ENCODE measurements around the gene DNAJC27. TPM values are rescaled to one million over a fixed set of nuclear protein-coding genes. Genes with fewer than 3 reads are reported as not detected.

DNAJC27 gene
- total RNA-seq, 4 donors from 2014 or later, result 3.4 to 19.5 (median 11.2) TPM

DNA sequence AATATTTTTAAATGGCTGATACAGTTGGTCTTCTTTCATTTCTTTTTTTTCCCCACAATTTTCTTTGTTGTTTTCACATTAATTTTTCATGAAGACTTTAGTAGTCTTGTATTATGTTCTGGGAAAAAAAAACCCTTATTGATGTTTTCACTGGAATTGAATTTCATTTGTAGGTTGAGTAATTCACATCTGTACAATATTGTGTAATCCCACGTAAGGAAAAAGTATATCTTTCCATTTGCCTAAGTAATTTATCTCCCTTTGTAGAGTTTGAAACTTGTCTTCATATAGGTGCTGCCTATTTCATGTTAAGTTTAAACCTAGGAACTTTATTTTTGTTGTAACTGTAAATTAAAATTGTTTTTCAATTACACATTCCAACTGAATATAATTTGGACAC lies 2.0 kb downstream of the DNAJC27 start:
- H3K4me3 ChIP-seq (ENCODE audit: low read depth, poor library complexity, severe bottlenecking), result no peak overlapping the region
- DNase-seq (ENCODE audit: low spot score in 2 of 2), result no peak
- 45 to 49% methylated on average over 1 of the region's 1 CpG for WGBS, 2 donors
- intact Hi-C loops (cut with DNase I; ENCODE audit: low total_unique reads), result no loop called here
- TF ChIP-seq, protein P1, sequence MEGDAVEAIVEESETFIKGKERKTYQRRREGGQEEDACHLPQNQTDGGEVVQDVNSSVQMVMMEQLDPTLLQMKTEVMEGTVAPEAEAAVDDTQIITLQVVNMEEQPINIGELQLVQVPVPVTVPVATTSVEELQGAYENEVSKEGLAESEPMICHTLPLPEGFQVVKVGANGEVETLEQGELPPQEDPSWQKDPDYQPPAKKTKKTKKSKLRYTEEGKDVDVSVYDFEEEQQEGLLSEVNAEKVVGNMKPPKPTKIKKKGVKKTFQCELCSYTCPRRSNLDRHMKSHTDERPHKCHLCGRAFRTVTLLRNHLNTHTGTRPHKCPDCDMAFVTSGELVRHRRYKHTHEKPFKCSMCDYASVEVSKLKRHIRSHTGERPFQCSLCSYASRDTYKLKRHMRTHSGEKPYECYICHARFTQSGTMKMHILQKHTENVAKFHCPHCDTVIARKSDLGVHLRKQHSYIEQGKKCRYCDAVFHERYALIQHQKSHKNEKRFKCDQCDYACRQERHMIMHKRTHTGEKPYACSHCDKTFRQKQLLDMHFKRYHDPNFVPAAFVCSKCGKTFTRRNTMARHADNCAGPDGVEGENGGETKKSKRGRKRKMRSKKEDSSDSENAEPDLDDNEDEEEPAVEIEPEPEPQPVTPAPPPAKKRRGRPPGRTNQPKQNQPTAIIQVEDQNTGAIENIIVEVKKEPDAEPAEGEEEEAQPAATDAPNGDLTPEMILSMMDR (IDR thresholded peaks at IDR 0.05), result no peak
- no peak for TF ChIP-seq POLR2A (IDR thresholded peaks at IDR 0.05)

DNA sequence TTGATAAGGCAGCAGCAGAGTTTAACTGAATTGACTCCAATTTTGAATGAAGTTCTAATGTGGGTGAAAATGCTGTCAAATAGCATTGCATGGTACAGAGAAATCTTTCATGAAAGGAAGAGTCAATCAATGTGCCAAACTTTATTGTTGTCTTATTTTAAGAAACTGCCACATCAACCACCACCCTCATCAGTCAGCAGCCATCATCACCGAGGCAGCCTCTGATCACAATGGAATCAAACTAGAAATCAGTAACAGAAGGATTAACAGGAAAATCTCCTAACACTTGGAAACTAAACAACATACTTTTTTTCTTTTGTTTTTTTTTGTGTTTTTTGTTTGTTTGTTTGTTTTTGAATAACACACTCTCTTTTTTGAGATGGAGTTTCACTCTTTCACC lies 9.9 kb downstream of the DNAJC27 start:
- WGBS, 2 donors, result 92 to 97% methylated on average over 1 of the region's 1 CpG
- intact Hi-C loops (cut with DNase I; ENCODE audit: low total_unique reads), result no loop called here
- no peak for TF ChIP-seq POLR2A (IDR thresholded peaks at IDR 0.05)
- TF ChIP-seq, protein P1 (IDR thresholded peaks at IDR 0.05), result no peak

DNA sequence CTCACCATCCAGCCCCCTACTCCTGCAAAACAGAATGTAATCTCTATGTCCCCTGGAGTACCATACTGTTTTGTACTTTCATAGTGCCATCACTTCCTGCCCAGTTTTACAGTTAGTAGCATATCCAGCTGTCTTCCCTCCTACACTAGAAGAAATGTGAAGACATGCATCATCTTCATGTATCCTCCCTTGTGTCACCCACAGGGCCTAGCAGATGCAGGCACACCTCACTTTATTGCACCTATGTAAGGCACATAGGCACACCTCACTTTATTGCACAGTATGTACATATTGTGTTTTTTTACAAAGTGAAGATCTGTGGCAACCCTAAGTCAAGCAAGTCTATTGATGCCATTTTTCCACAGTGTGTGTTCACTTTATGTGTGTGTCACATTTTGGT lies 12.0 kb downstream of the DNAJC27 start:
- no peak for TF ChIP-seq POLR2A (IDR thresholded peaks at IDR 0.05)
- TF ChIP-seq, protein P1 (IDR thresholded peaks at IDR 0.05), result no peak
- intact Hi-C loops (cut with DNase I; ENCODE audit: low total_unique reads), result no loop called here
- H3K4me3 ChIP-seq (ENCODE audit: low read depth, poor library complexity, severe bottlenecking), result no peak overlapping the region
- no peak for DNase-seq (ENCODE audit: low spot score in 2 of 2)

More for the DNA sequence above, 9.9 kb downstream of the DNAJC27 start:
- no peak overlapping the region for H3K4me3 ChIP-seq (ENCODE audit: low read depth, poor library complexity, severe bottlenecking)
- DNase-seq (ENCODE audit: low spot score in 2 of 2), result no peak

DNA sequence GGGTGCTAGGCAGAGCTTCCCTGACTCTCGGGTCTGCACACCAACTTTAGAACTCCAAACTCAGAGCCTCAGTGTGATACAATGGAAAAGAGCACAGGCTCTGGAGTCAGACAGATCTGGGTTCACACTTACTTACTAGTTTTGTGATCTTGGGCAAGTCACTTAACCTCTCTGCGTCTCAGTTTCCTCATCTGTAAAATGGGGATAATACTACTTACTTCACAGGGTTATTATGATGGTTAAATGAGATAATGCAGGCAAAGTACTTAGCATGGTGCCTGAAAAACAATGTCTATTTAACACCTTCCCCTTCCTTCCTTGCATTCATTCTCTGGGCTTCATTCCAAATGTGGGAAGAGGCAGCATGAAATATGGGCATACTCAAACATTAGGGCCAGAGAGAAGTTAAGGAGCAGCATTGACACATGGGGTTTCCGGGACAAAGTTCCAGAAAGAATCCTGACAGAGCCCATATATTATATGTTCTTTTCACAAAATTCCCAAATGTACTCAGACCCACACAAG lies 13.3 kb downstream of the DNAJC27 start:
- no peak for DNase-seq (ENCODE audit: low spot score in 2 of 2)
- TF ChIP-seq, protein P1 (IDR thresholded peaks at IDR 0.05), result no peak
- TF ChIP-seq POLR2A (IDR thresholded peaks at IDR 0.05), result no peak
- intact Hi-C loops (cut with DNase I; ENCODE audit: low total_unique reads), result no loop called here
- H3K4me3 ChIP-seq (ENCODE audit: low read depth, poor library complexity, severe bottlenecking), result no peak overlapping the region
- WGBS, 2 donors, result 84 to 86% methylated on average over 3 of the region's 3 CpGs

DNA sequence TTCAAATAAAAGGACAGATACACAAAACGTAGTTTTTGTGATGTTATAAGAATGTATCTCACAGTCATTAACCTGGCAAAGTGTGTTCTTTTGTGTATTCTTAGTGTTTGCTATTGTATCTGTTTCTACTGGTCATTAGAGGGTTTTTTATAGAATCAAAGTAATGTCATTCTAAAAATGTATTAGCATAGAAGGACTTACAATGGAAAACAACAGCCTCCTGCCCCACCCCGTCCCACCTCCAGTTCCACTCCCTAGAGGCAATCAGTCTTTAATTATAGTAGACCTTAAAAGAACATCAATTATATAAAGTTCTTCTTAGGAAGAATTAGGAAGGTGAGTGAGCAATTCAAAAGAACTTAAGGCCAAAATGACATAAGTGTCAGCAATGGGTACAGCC lies 13.8 kb downstream of the DNAJC27 start:
- intact Hi-C loops (cut with DNase I; ENCODE audit: low total_unique reads), result no loop called here
- TF ChIP-seq, protein P1 (IDR thresholded peaks at IDR 0.05), result no peak
- TF ChIP-seq POLR2A (IDR thresholded peaks at IDR 0.05), result no peak
- WGBS, 2 donors, result 89% methylated on average over 2 of the region's 2 CpGs
- no peak overlapping the region for H3K4me3 ChIP-seq (ENCODE audit: low read depth, poor library complexity, severe bottlenecking)
- no peak for DNase-seq (ENCODE audit: low spot score in 2 of 2)

DNA sequence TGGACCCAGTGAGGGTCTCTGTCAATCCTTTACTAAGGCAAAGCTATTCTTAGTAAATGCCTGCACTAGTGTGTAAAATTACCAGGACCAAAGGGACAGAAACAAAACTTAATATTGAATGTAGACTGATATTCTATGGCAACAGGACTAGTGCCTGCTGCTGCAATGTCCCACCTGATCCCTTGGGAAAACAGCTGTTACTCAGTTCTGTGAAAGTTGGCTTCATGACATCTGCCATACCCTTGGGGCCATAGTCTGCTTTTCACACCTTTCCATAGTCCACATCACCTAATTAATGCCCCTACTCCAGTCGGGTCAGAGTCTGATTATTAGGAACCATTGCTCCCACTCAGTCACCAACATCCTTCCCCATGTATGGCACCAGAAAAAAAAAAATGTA lies 14.5 kb downstream of the DNAJC27 start:
- TF ChIP-seq POLR2A (IDR thresholded peaks at IDR 0.05), result no peak
- TF ChIP-seq, protein P1 (IDR thresholded peaks at IDR 0.05), result no peak
- DNase-seq (ENCODE audit: low spot score in 2 of 2), result no peak
- H3K4me3 ChIP-seq (ENCODE audit: low read depth, poor library complexity, severe bottlenecking), result no peak overlapping the region
- intact Hi-C loops (cut with DNase I; ENCODE audit: low total_unique reads), result no loop called here
- WGBS, 2 donors, result 88 to 92% methylated on average over 1 of the region's 1 CpG
